PC-3 (cell line): ENCODE measurements around the gene ZFP36L2. TPM values are rescaled to one million over a fixed set of nuclear protein-coding genes. Genes with fewer than 3 reads are reported as not detected.

Experiments used
- ATAC-seq: fragments of 200-7000 bp; cut with Tn5 transposase; 2 replicates; pipeline ENCODE4 v1.9.1; 2020; ENCODE audit warnings: mild to moderate bottlenecking, moderate library complexity
- BruUV-seq: library from RNA; stranded (reverse); fragments of 400-500 nt; replicated peaks from 2 replicates; lab custom pipeline; 2021; lab: Mats Ljungman, UMichigan
- CTCF ChIA-PET: fragments of 300-600 bp; sonication (Branson Sonifier 250); formaldehyde crosslinking; loops from one replicate; lab custom pipeline; 2022; ENCODE audit warnings: antibody characterized with exemption; lab: Charles Lee
- POLR2A ChIA-PET: fragments of 300-600 bp; sonication (Branson Sonifier 250); formaldehyde crosslinking; loops from one replicate; lab custom pipeline; 2022; ENCODE audit warnings: antibody characterized with exemption; ENCODE audit not compliant: unreplicated experiment; lab: Charles Lee
- DNase-seq: peaks from one replicate; pipeline ENCODE4 v3.0.0-alpha.2; 2015
- H2AFZ ChIP-seq: fragments of 300-600 bp; sonication (generic); 2 replicates; pipeline ENCODE4 v1.6.0; 2016; ENCODE audit warnings: antibody characterized with exemption, low read length
- H3F3A ChIP-seq: fragments of 300-600 bp; sonication (generic); one replicate; pipeline ENCODE4 v1.6.0; 2017; ENCODE audit warnings: antibody characterized with exemption, low read length, control low read depth, mild to moderate bottlenecking; ENCODE audit not compliant: unreplicated experiment
- H3K27ac ChIP-seq: fragments of 300-600 bp; sonication (generic); 2 replicates; pipeline ENCODE4 v1.5.1; 2016; ENCODE audit warnings: mild to moderate bottlenecking, low read length
- H3K27me3 ChIP-seq: fragments of 300-600 bp; sonication (generic); 2 replicates; pipeline ENCODE4 v1.6.1; 2016; ENCODE audit warnings: low read length, mixed read lengths
- H3K36me3 ChIP-seq: fragments of 300-600 bp; sonication (generic); 2 replicates; pipeline ENCODE4 v1.6.1; 2016; ENCODE audit warnings: low read depth, mixed run types, low read length, mixed read lengths
- H3K4me1 ChIP-seq: fragments of 300-600 bp; sonication (generic); 2 replicates; pipeline ENCODE4 v1.5.1; 2016; ENCODE audit warnings: low read length; ENCODE audit not compliant: insufficient read depth
- H3K4me2 ChIP-seq: fragments of 300-600 bp; sonication (generic); 2 replicates; pipeline ENCODE4 v1.6.0; 2016; ENCODE audit warnings: low read length
- H3K4me3 ChIP-seq: fragments of 300-600 bp; sonication (generic); 2 replicates; pipeline ENCODE4 v1.5.1; 2016; ENCODE audit warnings: mild to moderate bottlenecking, low read length, mixed read lengths
- H3K79me2 ChIP-seq: fragments of 300-600 bp; sonication (generic); 2 replicates; pipeline ENCODE4 v1.6.1; 2017; ENCODE audit warnings: low read length, mixed read lengths
- H3K9ac ChIP-seq: fragments of 300-600 bp; sonication (generic); 2 replicates; pipeline ENCODE4 v1.6.0; 2016; ENCODE audit warnings: mild to moderate bottlenecking, low read length
- H3K9me2 ChIP-seq: fragments of 300-600 bp; sonication (generic); replicated peaks from 2 replicates; pipeline ENCODE4 v1.6.1; 2016; ENCODE audit warnings: mixed run types, low read length, mixed read lengths
- H3K9me3 ChIP-seq: fragments of 300-600 bp; sonication (generic); 2 replicates; pipeline ENCODE4 v1.6.1; 2016; ENCODE audit warnings: low read length, mixed read lengths
- H4K20me1 ChIP-seq: fragments of 300-600 bp; sonication (generic); 2 replicates; pipeline ENCODE4 v1.6.1; 2016; ENCODE audit warnings: low read length, mixed read lengths
- EZH2 ChIP-seq: fragments of 300-600 bp; sonication (generic); IDR thresholded peaks from one replicate; pipeline ENCODE4 v1.6.1; 2017; ENCODE audit warnings: antibody characterized with exemption, mild to moderate bottlenecking, low read length; ENCODE audit not compliant: unreplicated experiment
- EZH2phosphoT487 ChIP-seq: fragments of 300-600 bp; sonication (generic); IDR thresholded peaks from 2 replicates; pipeline ENCODE4 v1.6.1; 2018; ENCODE audit warnings: mild to moderate bottlenecking, antibody characterized with exemption, low read length, borderline replicate concordance
- intact Hi-C: fragments of 100-400 bp; cut with micrococcal nuclease; formaldehyde crosslinking; loops from 2 replicates; pipeline ENCODE4 v1.9.0; 2023
- total RNA-seq: library from RNA; depleted of rRNA; stranded (reverse); fragments of >200 nt; gene quantifications from 2 replicates; pipeline ENCODE4 v1.2.3, GENCODE V29; 2014
- TF ChIP-seq, protein P1 (sequence below): fragments of 300-600 bp; sonication (generic); conservative IDR thresholded peaks from 2 replicates; pipeline ENCODE4 v1.5.1; 2017; ENCODE audit warnings: antibody characterized with exemption, low read depth, mild to moderate bottlenecking, low read length

The ZFP36L2 gene
- total RNA-seq, 1 experiment from 2014 or later: 14.8 TPM

- CTCF ChIA-PET: no interaction called here
- ATAC-seq (peak; percentile 27), DNase-seq (peak; percentile 79)
- Histone ChIP-seq H3K27me3 (no peaks in the 10 kb centered on the region), H3K79me2 (no peaks in the 10 kb centered on the region), H2AFZ (no peak overlapping the region), H3F3A (no peaks in the 10 kb centered on the region), H3K4me1 (peaks cover 54% of the 10 kb centered on the region), H3K27ac (peak overlapping the region; percentile 76), H3K9me3 (no peaks in the 10 kb centered on the region), H3K9me2 (no peaks in the 10 kb centered on the region), H3K4me2 (peak overlapping the region; percentile 38), H3K9ac (peak overlapping the region; percentile 47), H3K4me3 (no peak overlapping the region), H4K20me1 (no peaks in the 10 kb centered on the region), H3K36me3 (no peaks in the 10 kb centered on the region)
- POLR2A ChIA-PET: interaction anchor here (0.6 kb wide), 2 partner anchors 80 to 318 kb away, joined by 3 read pairs; no protein-coding TSS in a partner anchor
- intact Hi-C loops: no loop called here
- BruUV-seq: no TSS peak
- TF ChIP-seq, protein P1, sequence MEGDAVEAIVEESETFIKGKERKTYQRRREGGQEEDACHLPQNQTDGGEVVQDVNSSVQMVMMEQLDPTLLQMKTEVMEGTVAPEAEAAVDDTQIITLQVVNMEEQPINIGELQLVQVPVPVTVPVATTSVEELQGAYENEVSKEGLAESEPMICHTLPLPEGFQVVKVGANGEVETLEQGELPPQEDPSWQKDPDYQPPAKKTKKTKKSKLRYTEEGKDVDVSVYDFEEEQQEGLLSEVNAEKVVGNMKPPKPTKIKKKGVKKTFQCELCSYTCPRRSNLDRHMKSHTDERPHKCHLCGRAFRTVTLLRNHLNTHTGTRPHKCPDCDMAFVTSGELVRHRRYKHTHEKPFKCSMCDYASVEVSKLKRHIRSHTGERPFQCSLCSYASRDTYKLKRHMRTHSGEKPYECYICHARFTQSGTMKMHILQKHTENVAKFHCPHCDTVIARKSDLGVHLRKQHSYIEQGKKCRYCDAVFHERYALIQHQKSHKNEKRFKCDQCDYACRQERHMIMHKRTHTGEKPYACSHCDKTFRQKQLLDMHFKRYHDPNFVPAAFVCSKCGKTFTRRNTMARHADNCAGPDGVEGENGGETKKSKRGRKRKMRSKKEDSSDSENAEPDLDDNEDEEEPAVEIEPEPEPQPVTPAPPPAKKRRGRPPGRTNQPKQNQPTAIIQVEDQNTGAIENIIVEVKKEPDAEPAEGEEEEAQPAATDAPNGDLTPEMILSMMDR: no peak
- no peak for TF ChIP-seq EZH2
- no peak for TF ChIP-seq EZH2phosphoT487
These were observed 45.5 kb downstream of the ZFP36L2 start for GRCh38 chr2:43180897-43181296.

DNA sequence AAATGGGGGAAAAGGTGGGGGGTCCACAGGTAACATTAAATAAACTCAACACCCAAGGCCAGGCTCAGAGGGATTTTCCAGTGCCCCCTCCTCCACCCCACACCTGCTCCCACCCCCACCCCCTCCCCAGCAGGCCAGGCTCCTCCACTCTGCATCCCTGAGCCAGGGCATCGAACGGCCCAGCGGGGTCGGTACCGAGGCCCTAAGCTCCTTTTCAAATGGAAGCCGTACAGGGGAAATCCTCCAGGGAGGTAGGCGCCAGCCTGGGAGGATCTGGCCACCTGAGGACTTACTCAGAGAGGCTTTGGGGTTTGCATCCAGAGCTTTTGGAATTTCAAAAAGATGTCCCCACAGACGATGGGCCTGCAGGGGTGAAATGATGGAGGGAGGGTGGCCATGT, 46.5 kb downstream of the ZFP36L2 start:
- BruUV-seq: no TSS peak
- CTCF ChIA-PET: no interaction called here
- TF ChIP-seq, protein P1: no peak
- TF ChIP-seq EZH2phosphoT487 (no peak), EZH2 (no peak)
- Histone ChIP-seq H3K4me3 (no peak overlapping the region), H3K4me1 (peaks cover 49% of the 10 kb centered on the region), H3K9me3 (no peaks in the 10 kb centered on the region), H3F3A (no peaks in the 10 kb centered on the region), H3K9ac (no peak overlapping the region; the same call in 1 of the 2 replicates), H3K27ac (peak overlapping the region; percentile 91), H3K27me3 (no peaks in the 10 kb centered on the region), H4K20me1 (no peaks in the 10 kb centered on the region), H3K4me2 (no peak overlapping the region), H3K9me2 (no peaks in the 10 kb centered on the region), H2AFZ (no peak overlapping the region), H3K36me3 (no peaks in the 10 kb centered on the region), H3K79me2 (no peaks in the 10 kb centered on the region)
- ATAC-seq (no peak), DNase-seq (no peak)
- POLR2A ChIA-PET: no interaction called here
- intact Hi-C loops: loop anchor here (1.0 to 2.0 kb wide), 2 partner anchors 11 to 39 kb away; no protein-coding TSS in a partner anchor
